IPS-18a (cell line): ENCODE results near the gene CUL1.

ENCODE experiments used
- H3K27ac ChIP-seq: one replicate; pipeline ENCODE4 v1.5.1; 2013; ENCODE audit warnings: low read length
- H3K27me3 ChIP-seq: one replicate; pipeline ENCODE4 v1.6.1; 2013; ENCODE audit warnings: mild to moderate bottlenecking, low read length; ENCODE audit not compliant: control insufficient read depth, insufficient read depth
- H3K36me3 ChIP-seq: one replicate; pipeline ENCODE4 v1.6.1; 2013; ENCODE audit warnings: low read depth, low read length; ENCODE audit not compliant: control insufficient read depth
- H3K4me1 ChIP-seq: one replicate; pipeline ENCODE4 v1.6.1; 2013; ENCODE audit warnings: low read depth, low read length; ENCODE audit not compliant: control insufficient read depth
- H3K4me3 ChIP-seq: one replicate; pipeline ENCODE4 v1.5.1; 2013; ENCODE audit warnings: low read length
- H3K9ac ChIP-seq: one replicate; pipeline ENCODE4 v1.6.1; 2013; ENCODE audit warnings: mild to moderate bottlenecking, low read length, moderate library complexity
- H3K9me3 ChIP-seq: one replicate; pipeline ENCODE4 v1.6.1; 2013; ENCODE audit warnings: low read depth, low read length; ENCODE audit not compliant: control insufficient read depth

CUL1 gene

DNA sequence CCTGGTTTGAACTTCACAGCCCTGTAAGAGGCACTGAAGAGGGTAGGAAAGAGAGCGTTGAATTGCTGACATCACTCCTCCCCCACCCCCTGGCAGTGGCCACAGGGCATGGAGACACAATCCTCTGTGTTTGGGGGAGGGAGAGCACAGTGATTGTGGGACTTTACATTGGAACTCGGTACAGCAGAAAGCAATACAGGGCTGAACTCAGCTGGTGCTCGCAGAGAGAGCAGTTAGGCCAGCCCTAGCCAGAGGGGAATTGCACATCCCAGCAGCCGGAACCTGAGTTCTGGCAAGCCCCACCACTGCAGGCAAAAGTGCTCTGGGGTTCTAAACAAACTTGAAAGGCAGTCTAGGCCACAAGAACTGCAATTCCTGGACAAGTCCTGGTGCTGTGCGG is 24.0 kb upstream of the CUL1 start:
- no peaks in the 10 kb centered on the region for H3K4me1 ChIP-seq
- no peak overlapping the region for H3K27ac ChIP-seq
- no peaks in the 10 kb centered on the region for H3K9me3 ChIP-seq
- H3K27me3 ChIP-seq: no peaks in the 10 kb centered on the region
- H3K36me3 ChIP-seq: no peaks in the 10 kb centered on the region
- no peak overlapping the region for H3K4me3 ChIP-seq
- no peak overlapping the region for H3K9ac ChIP-seq

GRCh38 chr7:148676291-148676690 is 22.4 kb upstream of the CUL1 start:
- Histone ChIP-seq H3K9ac (no peak overlapping the region), H3K27me3 (no peaks in the 10 kb centered on the region), H3K36me3 (no peaks in the 10 kb centered on the region), H3K4me3 (no peak overlapping the region), H3K27ac (no peak overlapping the region), H3K4me1 (no peaks in the 10 kb centered on the region), H3K9me3 (no peaks in the 10 kb centered on the region)

GRCh38 chr7:148681821-148682220 is 16.9 kb upstream of the CUL1 start:
- Histone ChIP-seq H3K36me3 (no peaks in the 10 kb centered on the region), H3K27me3 (no peaks in the 10 kb centered on the region), H3K4me3 (no peak overlapping the region), H3K9ac (no peak overlapping the region), H3K27ac (no peak overlapping the region), H3K9me3 (no peaks in the 10 kb centered on the region), H3K4me1 (no peaks in the 10 kb centered on the region)

DNA sequence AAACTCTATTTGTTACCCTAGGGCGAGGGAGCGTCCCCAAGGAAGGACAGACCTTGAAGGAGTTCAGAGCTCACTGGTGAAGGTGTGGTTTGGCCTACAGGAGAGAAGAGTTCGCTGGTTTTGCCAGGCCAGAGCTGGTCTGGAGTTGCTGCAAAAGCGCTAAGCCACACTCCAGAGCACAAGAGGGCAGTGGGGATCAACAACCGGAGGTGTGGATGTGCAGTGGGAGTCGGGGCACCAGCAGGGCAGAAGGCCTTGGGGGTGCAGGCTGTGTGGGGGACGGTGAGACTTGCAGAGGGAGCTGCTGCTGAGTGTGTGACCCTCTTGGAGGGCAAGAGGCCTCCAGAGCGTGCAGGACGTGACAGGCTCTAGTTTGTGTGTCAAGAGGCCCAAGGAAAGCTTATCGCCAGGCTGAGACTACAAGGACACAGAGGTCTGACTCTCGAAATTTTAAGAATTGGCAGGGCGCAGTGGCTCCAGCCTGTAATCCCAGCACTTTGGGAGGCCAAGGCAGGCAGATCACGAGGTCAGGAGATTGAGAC is 14.3 kb upstream of the CUL1 start:
- no peak overlapping the region for H3K9ac ChIP-seq
- no peak overlapping the region for H3K27ac ChIP-seq
- no peaks in the 10 kb centered on the region for H3K27me3 ChIP-seq
- H3K4me1 ChIP-seq: no peaks in the 10 kb centered on the region
- no peaks in the 10 kb centered on the region for H3K9me3 ChIP-seq
- no peak overlapping the region for H3K4me3 ChIP-seq
- H3K36me3 ChIP-seq: no peaks in the 10 kb centered on the region

- Histone ChIP-seq H3K9ac (no peak overlapping the region), H3K27ac (no peak overlapping the region), H3K4me3 (no peak overlapping the region), H3K4me1 (no peaks in the 10 kb centered on the region), H3K36me3 (no peaks in the 10 kb centered on the region), H3K27me3 (no peaks in the 10 kb centered on the region), H3K9me3 (no peaks in the 10 kb centered on the region)
These were observed 12.3 kb upstream of the CUL1 start for GRCh38 chr7:148686312-148686937.

- Histone ChIP-seq H3K9me3 (no peaks in the 10 kb centered on the region), H3K4me3 (no peak overlapping the region), H3K36me3 (no peaks in the 10 kb centered on the region), H3K4me1 (no peaks in the 10 kb centered on the region), H3K27me3 (no peaks in the 10 kb centered on the region), H3K27ac (no peak overlapping the region), H3K9ac (no peak overlapping the region)
These were observed 11.1 kb upstream of the CUL1 start for GRCh38 chr7:148687555-148687954.

DNA sequence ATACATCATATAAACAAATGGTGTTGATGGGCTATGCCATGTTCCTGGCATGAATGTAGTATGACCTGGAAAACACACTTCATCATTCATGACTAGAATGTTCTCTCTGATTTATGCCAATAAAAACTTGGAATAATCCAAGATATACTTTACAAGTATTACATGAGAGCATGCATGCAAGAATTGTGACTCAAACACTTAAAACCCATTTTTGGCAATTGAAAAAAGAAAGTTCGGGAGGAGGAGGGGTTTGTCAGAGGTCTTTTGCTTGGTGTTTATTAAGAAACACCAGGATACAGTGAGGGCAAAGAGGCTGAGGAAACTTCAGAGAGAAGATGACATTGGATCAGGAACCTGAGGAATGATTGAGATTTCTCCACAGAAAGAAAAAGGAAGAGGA is 10.2 kb upstream of the CUL1 start:
- H3K36me3 ChIP-seq: no peaks in the 10 kb centered on the region
- no peak overlapping the region for H3K4me3 ChIP-seq
- no peaks in the 10 kb centered on the region for H3K27me3 ChIP-seq

DNA sequence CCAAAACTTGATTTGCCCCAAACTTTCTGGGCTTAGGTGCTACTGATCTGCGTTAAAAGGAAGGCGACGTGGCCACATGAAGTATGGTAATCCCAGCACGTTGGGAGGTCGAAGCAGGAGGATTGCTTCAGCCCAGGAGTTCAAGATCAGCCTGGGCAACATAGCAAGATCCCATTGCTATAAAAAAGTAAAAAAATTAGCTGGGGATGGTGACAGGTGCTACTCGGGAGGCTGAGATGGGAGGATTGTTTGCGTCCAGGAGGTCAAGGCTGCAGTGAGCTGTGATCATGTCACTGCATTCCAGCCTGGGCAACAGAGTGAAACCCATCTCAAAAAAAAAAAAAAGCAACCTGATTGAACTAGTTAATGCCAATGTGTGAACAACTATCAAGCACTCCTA is 5.1 kb upstream of the CUL1 start:
- Histone ChIP-seq H3K4me3 (no peak overlapping the region), H3K27me3 (peaks cover 7% of the 10 kb centered on the region), H3K9ac (no peak overlapping the region), H3K36me3 (no peaks in the 10 kb centered on the region), H3K9me3 (no peaks in the 10 kb centered on the region), H3K4me1 (peaks cover 16% of the 10 kb centered on the region), H3K27ac (no peak overlapping the region)

More for the DNA sequence above, 10.2 kb upstream of the CUL1 start:
- Histone ChIP-seq H3K27ac (no peak overlapping the region), H3K4me1 (no peaks in the 10 kb centered on the region), H3K9me3 (no peaks in the 10 kb centered on the region), H3K9ac (no peak overlapping the region)

DNA sequence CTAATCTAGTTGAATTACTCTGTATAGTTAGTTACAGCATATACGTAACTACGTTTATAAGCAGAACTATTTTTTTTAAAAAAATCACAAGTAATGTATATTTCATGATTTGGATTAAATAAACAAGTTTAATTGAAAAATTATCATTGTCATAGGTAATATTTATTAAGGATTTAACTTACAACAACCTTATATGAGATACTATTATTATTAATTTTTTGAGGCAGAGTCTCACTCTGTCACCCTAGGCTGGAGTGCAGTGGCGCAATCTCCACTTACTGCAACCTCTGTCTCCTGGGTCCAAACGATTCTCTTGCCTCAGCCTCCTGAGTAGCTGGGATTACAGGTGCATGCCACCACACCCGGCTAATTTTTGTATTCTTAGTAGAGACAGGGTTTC is 4.1 kb upstream of the CUL1 start:
- H3K4me3 ChIP-seq: no peak overlapping the region
- H3K36me3 ChIP-seq: no peaks in the 10 kb centered on the region
- no peaks in the 10 kb centered on the region for H3K9me3 ChIP-seq
- H3K27me3 ChIP-seq: peaks cover 7% of the 10 kb centered on the region
- H3K9ac ChIP-seq: no peak overlapping the region
- no peak overlapping the region for H3K27ac ChIP-seq
- peaks cover 16% of the 10 kb centered on the region for H3K4me1 ChIP-seq

DNA sequence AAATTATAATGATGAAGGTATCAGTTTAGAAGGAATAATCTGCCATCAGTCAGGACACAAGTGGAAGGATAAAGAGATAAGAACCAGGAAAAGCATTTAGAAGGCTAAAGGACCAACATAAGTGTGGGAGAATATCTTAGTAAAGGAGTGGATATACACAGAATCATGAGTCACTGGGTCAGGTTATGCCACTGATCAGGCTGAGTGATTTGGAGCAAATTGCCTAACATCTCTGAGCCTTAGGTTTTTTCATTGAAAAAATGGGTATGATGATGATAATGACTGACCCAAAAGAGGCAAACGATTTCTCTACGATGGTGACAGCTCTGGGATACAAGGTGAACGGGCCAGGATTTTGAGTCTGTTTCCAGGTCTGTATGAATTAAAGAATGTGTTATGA is 2.8 kb upstream of the CUL1 start:
- Histone ChIP-seq H3K9ac (no peak overlapping the region), H3K27me3 (peaks cover 7% of the 10 kb centered on the region), H3K4me1 (peaks cover 23% of the 10 kb centered on the region), H3K36me3 (no peaks in the 10 kb centered on the region), H3K9me3 (no peaks in the 10 kb centered on the region), H3K27ac (no peak overlapping the region), H3K4me3 (no peak overlapping the region)

GRCh38 chr7:148696787-148697186 is 1.9 kb upstream of the CUL1 start:
- H3K9ac ChIP-seq: peak overlapping the region; percentile 85
- H3K27me3 ChIP-seq: peaks cover 7% of the 10 kb centered on the region
- H3K4me1 ChIP-seq: peaks cover 31% of the 10 kb centered on the region
- no peaks in the 10 kb centered on the region for H3K9me3 ChIP-seq
- H3K4me3 ChIP-seq: peak overlapping the region; percentile 88
- H3K27ac ChIP-seq: no peak overlapping the region
- no peaks in the 10 kb centered on the region for H3K36me3 ChIP-seq

DNA sequence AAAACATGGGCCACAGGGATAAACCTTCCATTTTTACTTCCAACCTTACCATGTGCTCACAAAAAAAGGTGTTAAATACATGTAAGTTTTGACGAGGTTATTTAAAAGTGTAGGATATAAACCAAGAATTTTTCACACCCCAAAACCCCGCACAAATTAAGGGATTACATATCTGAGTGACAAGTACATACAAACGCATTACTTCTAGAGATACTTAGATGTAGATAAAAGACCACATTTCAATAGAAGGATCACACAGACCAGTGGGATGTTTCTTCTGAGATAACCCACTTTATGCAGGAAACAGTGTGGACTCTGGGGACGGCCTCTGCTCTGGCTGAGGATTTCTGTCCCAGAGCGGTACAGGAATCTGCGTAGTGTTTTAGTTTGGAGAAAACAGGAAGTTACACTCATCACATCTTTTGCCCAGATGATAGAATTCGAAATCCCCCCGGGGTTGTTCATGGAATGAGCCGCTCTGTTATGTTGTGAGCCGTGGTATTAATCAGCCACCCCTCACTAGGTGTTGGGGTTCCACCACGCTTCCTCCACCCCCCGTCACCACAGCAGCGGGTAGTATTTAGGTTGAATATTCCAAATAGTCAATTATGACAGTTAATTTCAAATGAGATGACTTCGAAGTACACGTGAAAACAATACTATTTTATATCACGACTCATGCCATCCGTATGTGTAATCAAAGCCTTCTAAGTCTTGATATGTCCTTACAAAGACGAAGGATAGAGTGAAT is 1.3 kb upstream of the CUL1 start:
- H3K4me3 ChIP-seq: peak overlapping the region; percentile 88
- peaks cover 36% of the 10 kb centered on the region for H3K4me1 ChIP-seq
- no peaks in the 10 kb centered on the region for H3K36me3 ChIP-seq
- H3K27me3 ChIP-seq: peaks cover 7% of the 10 kb centered on the region
- peak overlapping the region; percentile 85 for H3K9ac ChIP-seq
- no peaks in the 10 kb centered on the region for H3K9me3 ChIP-seq
- H3K27ac ChIP-seq: peak overlapping the region; percentile 12
